Measurements from ENCODE around the gene SIN3B. TPM values are rescaled to one million over a fixed set of nuclear protein-coding genes. Genes with fewer than 3 reads are reported as not detected.

The SIN3B gene
- total and polyA plus RNA-seq, 9 of the 15 experiments (the other 6 are each of a cell fraction or from before 2014, with no cell fraction given) = 0.51 to 34.2 (median 14.3) TPM

DNA sequence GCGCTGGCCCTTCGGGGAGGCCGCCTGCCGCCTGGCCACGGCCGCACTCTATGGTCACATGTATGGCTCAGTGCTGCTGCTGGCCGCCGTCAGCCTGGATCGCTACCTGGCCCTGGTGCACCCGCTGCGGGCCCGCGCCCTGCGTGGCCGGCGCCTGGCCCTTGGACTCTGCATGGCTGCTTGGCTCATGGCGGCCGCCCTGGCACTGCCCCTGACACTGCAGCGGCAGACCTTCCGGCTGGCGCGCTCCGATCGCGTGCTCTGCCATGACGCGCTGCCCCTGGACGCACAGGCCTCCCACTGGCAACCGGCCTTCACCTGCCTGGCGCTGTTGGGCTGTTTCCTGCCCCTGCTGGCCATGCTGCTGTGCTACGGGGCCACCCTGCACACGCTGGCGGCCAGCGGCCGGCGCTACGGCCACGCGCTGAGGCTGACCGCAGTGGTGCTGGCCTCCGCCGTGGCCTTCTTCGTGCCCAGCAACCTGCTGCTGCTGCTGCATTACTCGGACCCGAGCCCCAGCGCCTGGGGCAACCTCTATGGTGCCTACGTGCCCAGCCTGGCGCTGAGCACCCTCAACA lies 60.8 kb downstream of the SIN3B start (continued):
- TF ChIP-seq, protein P1, sequence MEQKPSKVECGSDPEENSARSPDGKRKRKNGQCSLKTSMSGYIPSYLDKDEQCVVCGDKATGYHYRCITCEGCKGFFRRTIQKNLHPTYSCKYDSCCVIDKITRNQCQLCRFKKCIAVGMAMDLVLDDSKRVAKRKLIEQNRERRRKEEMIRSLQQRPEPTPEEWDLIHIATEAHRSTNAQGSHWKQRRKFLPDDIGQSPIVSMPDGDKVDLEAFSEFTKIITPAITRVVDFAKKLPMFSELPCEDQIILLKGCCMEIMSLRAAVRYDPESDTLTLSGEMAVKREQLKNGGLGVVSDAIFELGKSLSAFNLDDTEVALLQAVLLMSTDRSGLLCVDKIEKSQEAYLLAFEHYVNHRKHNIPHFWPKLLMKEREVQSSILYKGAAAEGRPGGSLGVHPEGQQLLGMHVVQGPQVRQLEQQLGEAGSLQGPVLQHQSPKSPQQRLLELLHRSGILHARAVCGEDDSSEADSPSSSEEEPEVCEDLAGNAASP (IDR thresholded peaks at IDR 0.05) = no peak
- TF ChIP-seq HNRNPLL (IDR thresholded peaks at IDR 0.05; ENCODE audit: low read depth, low read length, poor library complexity, severe bottlenecking) (no peak), SMC3 (conservative IDR thresholded peaks at IDR 0.05; ENCODE audit: insufficient read depth, low read depth, low read length) (no peak), CHD2 (IDR thresholded peaks at IDR 0.05; ENCODE audit: low read depth, low read length) (0 out of 2 replicates have a peak, but pooled peaks have one; percentile 1), NFYB (IDR thresholded peaks at IDR 0.05; ENCODE audit: extremely low read depth, insufficient read length) (no peak), LCOR (CRISPR knock-in tag; IDR thresholded peaks at IDR 0.05) (peak; percentile 93), COPS2 (conservative IDR thresholded peaks at IDR 0.05) (no peak), ZNF561 (CRISPR knock-in tag; conservative IDR thresholded peaks at IDR 0.05) (no peak; the same call in 1 of the 2 replicates)
- TF ChIP-seq, protein P2, sequence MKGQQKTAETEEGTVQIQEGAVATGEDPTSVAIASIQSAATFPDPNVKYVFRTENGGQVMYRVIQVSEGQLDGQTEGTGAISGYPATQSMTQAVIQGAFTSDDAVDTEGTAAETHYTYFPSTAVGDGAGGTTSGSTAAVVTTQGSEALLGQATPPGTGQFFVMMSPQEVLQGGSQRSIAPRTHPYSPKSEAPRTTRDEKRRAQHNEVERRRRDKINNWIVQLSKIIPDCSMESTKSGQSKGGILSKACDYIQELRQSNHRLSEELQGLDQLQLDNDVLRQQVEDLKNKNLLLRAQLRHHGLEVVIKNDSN (CRISPR knock-in tag; IDR thresholded peaks at IDR 0.05) = peak; percentile 57
- TF ChIP-seq, protein P3, sequence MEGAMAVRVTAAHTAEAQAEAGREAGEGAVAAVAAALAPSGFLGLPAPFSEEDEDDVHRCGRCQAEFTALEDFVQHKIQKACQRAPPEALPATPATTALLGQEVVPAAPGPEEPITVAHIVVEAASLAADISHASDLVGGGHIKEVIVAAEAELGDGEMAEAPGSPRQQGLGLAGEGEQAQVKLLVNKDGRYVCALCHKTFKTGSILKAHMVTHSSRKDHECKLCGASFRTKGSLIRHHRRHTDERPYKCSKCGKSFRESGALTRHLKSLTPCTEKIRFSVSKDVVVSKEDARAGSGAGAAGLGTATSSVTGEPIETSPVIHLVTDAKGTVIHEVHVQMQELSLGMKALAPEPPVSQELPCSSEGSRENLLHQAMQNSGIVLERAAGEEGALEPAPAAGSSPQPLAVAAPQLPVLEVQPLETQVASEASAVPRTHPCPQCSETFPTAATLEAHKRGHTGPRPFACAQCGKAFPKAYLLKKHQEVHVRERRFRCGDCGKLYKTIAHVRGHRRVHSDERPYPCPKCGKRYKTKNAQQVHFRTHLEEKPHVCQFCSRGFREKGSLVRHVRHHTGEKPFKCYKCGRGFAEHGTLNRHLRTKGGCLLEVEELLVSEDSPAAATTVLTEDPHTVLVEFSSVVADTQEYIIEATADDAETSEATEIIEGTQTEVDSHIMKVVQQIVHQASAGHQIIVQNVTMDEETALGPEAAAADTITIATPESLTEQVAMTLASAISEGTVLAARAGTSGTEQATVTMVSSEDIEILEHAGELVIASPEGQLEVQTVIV (CRISPR knock-in tag; IDR thresholded peaks at IDR 0.05; ENCODE audit: borderline replicate concordance) = no peak
- TF ChIP-seq, protein P4, sequence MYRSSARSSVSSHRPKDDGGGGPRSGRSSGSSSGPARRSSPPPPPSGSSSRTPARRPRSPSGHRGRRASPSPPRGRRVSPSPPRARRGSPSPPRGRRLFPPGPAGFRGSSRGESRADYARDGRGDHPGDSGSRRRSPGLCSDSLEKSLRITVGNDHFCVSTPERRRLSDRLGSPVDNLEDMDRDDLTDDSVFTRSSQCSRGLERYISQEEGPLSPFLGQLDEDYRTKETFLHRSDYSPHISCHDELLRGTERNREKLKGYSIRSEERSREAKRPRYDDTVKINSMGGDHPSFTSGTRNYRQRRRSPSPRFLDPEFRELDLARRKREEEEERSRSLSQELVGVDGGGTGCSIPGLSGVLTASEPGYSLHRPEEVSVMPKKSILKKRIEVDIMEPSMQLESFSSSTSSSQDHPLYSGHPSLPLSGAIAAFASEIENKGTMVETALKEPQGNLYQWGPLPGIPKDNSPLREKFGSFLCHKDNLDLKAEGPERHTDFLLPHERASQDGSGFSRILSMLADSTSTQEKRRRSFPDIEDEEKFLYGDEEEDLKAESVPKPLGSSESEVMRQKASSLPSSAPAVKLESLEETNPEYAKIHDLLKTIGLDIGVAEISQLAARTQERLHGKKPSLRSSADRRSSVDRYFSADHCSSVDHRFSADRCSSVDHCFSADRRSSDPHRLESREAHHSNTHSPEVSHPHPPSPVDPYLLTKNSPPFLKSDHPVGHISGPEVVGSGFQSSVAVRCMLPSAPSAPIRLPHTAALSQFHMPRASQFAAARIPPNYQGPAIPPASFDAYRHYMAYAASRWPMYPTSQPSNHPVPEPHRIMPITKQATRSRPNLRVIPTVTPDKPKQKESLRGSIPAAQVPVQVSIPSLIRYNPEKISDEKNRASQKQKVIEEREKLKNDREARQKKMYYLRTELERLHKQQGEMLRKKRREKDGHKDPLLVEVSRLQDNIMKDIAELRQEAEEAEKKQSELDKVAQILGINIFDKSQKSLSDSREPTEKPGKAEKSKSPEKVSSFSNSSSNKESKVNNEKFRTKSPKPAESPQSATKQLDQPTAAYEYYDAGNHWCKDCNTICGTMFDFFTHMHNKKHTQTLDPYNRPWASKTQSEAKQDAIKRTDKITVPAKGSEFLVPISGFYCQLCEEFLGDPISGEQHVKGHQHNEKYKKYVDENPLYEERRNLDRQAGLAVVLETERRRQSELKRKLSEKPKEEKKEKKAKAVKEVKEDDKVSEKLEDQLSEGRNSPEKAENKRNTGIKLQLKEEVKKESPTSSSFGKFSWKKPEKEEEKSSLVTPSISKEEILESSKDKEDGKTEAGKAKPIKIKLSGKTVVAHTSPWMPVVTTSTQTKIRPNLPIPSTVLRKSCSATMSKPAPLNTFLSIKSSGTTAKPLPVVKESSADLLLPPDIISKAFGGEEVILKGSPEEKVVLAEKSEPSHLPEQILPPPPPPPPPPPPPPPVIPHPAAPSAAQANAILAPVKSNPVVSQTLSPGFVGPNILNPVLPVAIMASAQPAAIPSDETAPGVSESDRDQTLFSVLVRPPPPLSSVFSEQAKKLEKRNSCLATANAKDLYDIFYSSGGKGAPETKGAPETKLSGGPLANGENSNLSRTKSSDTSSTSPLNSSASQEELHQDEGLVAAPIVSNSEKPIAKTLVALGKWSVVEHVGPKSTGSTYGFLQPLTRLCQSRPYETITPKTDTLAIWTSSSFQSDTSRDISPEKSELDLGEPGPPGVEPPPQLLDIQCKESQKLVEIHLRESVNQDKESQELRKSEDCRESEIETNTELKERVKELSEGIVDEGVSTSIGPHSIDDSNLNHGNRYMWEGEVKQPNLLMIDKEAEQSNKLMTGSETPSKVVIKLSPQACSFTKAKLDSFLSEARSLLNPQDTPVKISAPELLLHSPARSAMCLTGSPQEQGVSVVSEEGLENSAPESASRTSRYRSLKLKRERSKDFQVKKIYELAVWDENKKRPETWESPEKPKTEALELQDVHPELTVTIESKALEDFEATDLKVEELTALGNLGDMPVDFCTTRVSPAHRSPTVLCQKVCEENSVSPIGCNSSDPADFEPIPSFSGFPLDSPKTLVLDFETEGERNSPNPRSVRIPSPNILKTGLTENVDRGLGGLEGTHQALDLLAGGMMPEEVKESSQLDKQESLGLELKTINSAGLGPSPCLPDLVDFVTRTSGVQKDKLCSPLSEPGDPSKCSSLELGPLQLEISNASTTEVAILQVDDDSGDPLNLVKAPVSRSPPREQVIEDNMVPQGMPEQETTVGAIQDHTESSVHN (IDR thresholded peaks at IDR 0.05; ENCODE audit: borderline replicate concordance in 1 of 2, low read depth in 1 of 2) = no peak
